ENCODE measurements around the gene DGKA. TPM values are rescaled to one million over a fixed set of nuclear protein-coding genes. Genes with fewer than 3 reads are reported as not detected.

Gene DGKA
- total and polyA plus RNA-seq, 8 donors, result 30.6 to 47.6 (median 37.8) TPM

DNA sequence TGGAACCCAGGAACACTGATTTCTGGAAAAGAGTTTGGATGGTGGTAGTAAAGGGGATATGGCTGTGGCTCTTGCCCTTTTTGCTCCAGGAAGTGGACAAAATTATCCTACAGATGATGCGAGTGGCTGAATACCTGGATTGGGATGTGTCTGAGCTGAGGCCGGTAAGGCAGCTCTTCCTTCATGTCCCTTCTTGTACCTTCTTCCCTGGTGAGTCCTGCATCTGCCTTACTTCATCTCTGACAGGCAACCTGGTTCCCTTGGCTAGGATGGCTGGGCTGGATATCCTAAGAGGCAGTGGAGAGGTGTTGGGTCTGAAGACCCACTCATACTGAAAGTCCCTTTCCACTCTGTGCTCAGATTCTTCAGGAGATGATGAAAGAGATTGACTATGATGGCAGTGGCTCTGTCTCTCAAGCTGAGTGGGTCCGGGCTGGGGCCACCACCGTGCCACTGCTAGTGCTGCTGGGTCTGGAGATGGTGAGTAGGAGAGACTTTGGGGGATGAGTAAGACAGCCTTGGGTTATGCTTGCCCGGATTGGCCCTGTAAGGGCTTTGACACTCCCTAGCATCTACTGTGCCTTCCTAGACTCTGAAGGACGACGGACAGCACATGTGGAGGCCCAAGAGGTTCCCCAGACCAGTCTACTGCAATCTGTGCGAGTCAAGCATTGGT is 8.0 kb downstream of the DGKA start:
- TF ChIP-seq, protein P1, sequence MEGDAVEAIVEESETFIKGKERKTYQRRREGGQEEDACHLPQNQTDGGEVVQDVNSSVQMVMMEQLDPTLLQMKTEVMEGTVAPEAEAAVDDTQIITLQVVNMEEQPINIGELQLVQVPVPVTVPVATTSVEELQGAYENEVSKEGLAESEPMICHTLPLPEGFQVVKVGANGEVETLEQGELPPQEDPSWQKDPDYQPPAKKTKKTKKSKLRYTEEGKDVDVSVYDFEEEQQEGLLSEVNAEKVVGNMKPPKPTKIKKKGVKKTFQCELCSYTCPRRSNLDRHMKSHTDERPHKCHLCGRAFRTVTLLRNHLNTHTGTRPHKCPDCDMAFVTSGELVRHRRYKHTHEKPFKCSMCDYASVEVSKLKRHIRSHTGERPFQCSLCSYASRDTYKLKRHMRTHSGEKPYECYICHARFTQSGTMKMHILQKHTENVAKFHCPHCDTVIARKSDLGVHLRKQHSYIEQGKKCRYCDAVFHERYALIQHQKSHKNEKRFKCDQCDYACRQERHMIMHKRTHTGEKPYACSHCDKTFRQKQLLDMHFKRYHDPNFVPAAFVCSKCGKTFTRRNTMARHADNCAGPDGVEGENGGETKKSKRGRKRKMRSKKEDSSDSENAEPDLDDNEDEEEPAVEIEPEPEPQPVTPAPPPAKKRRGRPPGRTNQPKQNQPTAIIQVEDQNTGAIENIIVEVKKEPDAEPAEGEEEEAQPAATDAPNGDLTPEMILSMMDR (IDR thresholded peaks at IDR 0.05), result no peak
- intact Hi-C loops (cut with DNase I), result loop anchor here in 1 of 2 donors (5.0 kb wide), 1 partner anchor 197 kb away; the partner anchor contains the start of gene GDF11
- no peaks in the 10 kb centered on the region for H3K27me3 ChIP-seq
- H3K4me3 ChIP-seq, result no peak overlapping the region
- no peaks in the 10 kb centered on the region for H3K9me3 ChIP-seq
- no peak for DNase-seq
- peaks cover 0 to 66% of the 10 kb centered on the region in 2 donors for H3K36me3 ChIP-seq
- no peak for ATAC-seq
- peaks cover 0 to 20% of the 10 kb centered on the region in 2 donors for H3K4me1 ChIP-seq
- H3K27ac ChIP-seq, result peak overlapping the region in 1 of 2 donors; percentile 8

DNA sequence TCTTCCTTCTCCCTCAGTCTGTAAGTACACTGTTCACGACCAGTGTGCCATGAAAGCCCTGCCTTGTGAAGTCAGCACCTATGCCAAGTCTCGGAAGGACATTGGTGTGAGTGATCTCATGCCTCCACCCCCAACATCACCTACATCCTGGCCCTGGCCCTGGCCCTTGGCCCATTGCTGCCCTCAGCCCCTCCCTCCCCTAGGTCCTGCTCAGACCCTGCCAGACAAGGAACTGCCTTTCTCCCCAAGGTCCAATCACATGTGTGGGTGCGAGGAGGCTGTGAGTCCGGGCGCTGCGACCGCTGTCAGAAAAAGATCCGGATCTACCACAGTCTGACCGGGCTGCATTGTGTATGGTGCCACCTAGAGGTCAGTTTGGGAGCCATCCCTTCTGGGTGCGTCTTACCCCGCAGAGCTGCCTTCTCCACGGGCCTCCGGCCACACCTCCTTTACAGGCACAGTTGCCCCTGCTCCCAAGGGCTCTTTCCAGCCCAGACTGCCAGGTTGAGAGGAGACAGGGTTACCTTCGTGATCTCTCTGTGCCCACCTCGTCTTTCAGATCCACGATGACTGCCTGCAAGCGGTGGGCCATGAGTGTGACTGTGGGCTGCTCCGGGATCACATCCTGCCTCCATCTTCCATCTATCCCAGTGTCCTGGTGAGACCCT is 9.2 kb downstream of the DGKA start:
- TF ChIP-seq, protein P1 (IDR thresholded peaks at IDR 0.05), result peak; percentile 84 to 94
- Histone ChIP-seq H3K27me3 (no peaks in the 10 kb centered on the region), H3K4me1 (peaks cover 0 to 10% of the 10 kb centered on the region in 2 donors), H3K9me3 (no peaks in the 10 kb centered on the region), H3K4me3 (no peak overlapping the region), H3K36me3 (peaks cover 0 to 79% of the 10 kb centered on the region in 2 donors), H3K27ac (no peak overlapping the region)
- peak; percentile 75 to 89 (median 87) for DNase-seq
- ATAC-seq, result peak; percentile 99
- intact Hi-C loops (cut with DNase I), result no loop called here

DNA sequence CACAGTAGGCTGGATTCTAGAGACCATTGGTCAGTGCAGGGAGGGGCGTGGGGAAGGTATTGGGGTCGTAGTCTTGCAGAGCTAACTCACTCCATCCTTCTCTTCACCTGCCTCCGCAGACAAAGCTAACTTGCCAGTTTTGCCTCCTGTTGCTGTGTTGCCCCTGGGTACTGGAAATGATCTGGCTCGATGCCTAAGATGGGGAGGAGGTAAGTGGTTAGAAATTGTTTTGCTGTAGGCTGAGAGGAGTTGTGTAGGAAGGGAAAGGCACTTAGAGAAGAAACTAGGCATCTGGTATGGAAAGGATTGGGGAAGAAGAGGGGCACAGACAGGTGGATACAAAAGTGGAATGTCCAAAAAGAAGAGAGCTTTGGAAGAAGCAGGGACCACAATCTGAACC is 11.1 kb downstream of the DGKA start:
- intact Hi-C loops (cut with DNase I), result no loop called here
- TF ChIP-seq, protein P1 (IDR thresholded peaks at IDR 0.05), result no peak
- H3K4me1 ChIP-seq, result peaks cover 0 to 7% of the 10 kb centered on the region in 2 donors
- no peak for DNase-seq
- no peak for ATAC-seq
- H3K27ac ChIP-seq, result no peak overlapping the region
- H3K27me3 ChIP-seq, result no peaks in the 10 kb centered on the region
- H3K36me3 ChIP-seq, result peaks cover 0 to 89% of the 10 kb centered on the region in 2 donors
- no peaks in the 10 kb centered on the region for H3K9me3 ChIP-seq
- H3K4me3 ChIP-seq, result no peak overlapping the region

DNA sequence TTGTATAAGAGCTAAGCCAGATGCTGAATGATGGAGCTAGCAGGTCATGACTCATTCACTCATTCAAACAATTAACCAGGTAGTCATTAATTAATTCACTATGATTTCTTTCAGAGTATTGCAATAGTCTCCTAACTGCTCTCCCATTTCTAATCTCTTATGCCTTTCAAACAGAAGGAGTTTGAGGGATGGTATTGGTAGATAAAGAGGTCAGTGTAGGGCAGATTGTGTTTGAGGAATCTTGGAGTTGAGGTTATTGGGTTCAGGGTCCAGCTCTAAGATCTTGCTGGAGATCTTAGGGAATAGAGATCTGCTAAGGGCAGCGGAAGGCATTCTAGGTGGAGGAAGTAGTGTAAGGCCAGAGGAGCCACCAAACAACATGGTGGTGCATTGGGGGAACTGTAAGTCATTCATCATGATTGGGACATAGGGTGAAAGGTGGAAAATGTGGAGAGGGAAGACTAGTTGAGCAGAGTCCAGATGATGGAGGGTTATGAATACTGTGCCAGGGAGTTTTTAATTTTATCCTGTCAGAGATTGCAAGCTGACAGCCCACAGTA is 11.7 kb downstream of the DGKA start:
- TF ChIP-seq, protein P1 (IDR thresholded peaks at IDR 0.05), result no peak
- Histone ChIP-seq H3K27ac (no peak overlapping the region), H3K27me3 (no peaks in the 10 kb centered on the region), H3K36me3 (peaks cover 0 to 89% of the 10 kb centered on the region in 2 donors), H3K4me3 (no peak overlapping the region), H3K9me3 (no peaks in the 10 kb centered on the region), H3K4me1 (peaks cover 0 to 7% of the 10 kb centered on the region in 2 donors)
- ATAC-seq (no peak), DNase-seq (no peak)
- intact Hi-C loops (cut with DNase I), result no loop called here

DNA sequence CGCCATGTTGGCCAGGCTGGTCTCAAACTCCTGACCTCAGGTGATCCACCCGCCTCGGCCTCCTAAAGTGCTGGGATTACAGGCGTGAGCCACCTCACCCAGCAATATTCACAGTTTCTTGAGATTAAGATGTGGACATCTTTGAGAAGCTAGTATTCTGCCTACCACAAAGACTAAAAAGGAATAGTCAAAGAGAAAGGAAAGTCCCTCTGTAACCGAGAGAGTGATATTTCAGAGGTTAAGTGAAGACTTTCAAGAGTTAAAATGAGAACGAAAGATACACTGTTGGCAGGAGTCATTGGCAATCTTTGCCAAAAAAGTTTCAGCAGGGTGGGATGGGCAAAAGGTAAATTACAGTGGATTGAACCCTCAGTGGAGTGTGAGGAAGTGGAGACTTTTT is 15.6 kb downstream of the DGKA start:
- no peaks in the 10 kb centered on the region for H3K9me3 ChIP-seq
- DNase-seq (no peak), ATAC-seq (no peak)
- TF ChIP-seq, protein P1 (IDR thresholded peaks at IDR 0.05), result no peak
- H3K36me3 ChIP-seq, result peaks cover 0 to 82% of the 10 kb centered on the region in 2 donors
- intact Hi-C loops (cut with DNase I), result no loop called here
- H3K4me1 ChIP-seq, result no peaks in the 10 kb centered on the region
- H3K27me3 ChIP-seq, result no peaks in the 10 kb centered on the region
- H3K27ac ChIP-seq, result no peak overlapping the region
- H3K4me3 ChIP-seq, result no peak overlapping the region
